Neural progenitor cell (in vitro differentiated cells): ENCODE measurements around the gene EXOC6B. TPM values are rescaled to one million over a fixed set of nuclear protein-coding genes. Genes with fewer than 3 reads are reported as not detected.

Experiments
- DNase-seq: peaks from one replicate; pipeline ENCODE4 v3.0.0-alpha.2; 2016; ENCODE audit warnings: low spot score
- H2AFZ ChIP-seq: fragments of 200-600 bp; sonication (generic); replicated peaks from 2 replicates; pipeline ENCODE4 v1.6.1; 2016; ENCODE audit warnings: antibody characterized with exemption
- H3F3A ChIP-seq: fragments of 200-600 bp; sonication (generic); 2 replicates; pipeline ENCODE4 v1.6.1; 2016; ENCODE audit warnings: antibody characterized with exemption, low read depth
- H3K27ac ChIP-seq: fragments of 200-600 bp; sonication (generic); 2 replicates; pipeline ENCODE4 v1.5.1; 2016; ENCODE audit warnings: mild to moderate bottlenecking
- H3K27me3 ChIP-seq: fragments of 200-600 bp; sonication (generic); 2 replicates; pipeline ENCODE4 v1.6.1; 2016; ENCODE audit warnings: mild to moderate bottlenecking, moderate library complexity
- H3K36me3 ChIP-seq: fragments of 200-600 bp; sonication (generic); 2 replicates; pipeline ENCODE4 v1.5.1; 2016
- H3K4me1 ChIP-seq: fragments of 200-600 bp; sonication (generic); 2 replicates; pipeline ENCODE4 v1.6.1; 2016; ENCODE audit warnings: mixed run types
- H3K4me2 ChIP-seq: fragments of 200-600 bp; sonication (generic); 2 replicates; pipeline ENCODE4 v1.6.1; 2016
- H3K4me3 ChIP-seq: fragments of 200-600 bp; sonication (generic); 2 replicates; pipeline ENCODE4 v1.5.1; 2016
- H3K79me2 ChIP-seq: fragments of 200-600 bp; sonication (generic); 2 replicates; pipeline ENCODE4 v1.6.1; 2016; ENCODE audit warnings: low read depth
- H3K9ac ChIP-seq: fragments of 200-600 bp; sonication (generic); 2 replicates; pipeline ENCODE4 v1.6.1; 2016
- H3K9me3 ChIP-seq: fragments of 200-600 bp; sonication (generic); 2 replicates; pipeline ENCODE4 v1.5.1; 2016; ENCODE audit warnings: low read depth
- H4K20me1 ChIP-seq: fragments of 200-600 bp; sonication (generic); 2 replicates; pipeline ENCODE4 v1.6.1; 2016; ENCODE audit warnings: low read depth
- H3K27ac Mint-ChIP-seq: 3 replicates; pipeline ENCODE4 v1.8.0; 2021; ENCODE audit warnings: mixed read lengths
- H3K27me3 Mint-ChIP-seq: 2 replicates; pipeline ENCODE4 v1.8.0; 2022; ENCODE audit warnings: low read depth, mild to moderate bottlenecking, inconsistent platforms, moderate library complexity, mixed read lengths; ENCODE audit not compliant: insufficient read depth
- H3K36me3 Mint-ChIP-seq: 3 replicates; pipeline ENCODE4 v1.8.0; 2021; ENCODE audit warnings: mixed read lengths
- H3K4me1 Mint-ChIP-seq: 3 replicates; pipeline ENCODE4 v1.8.0; 2021; ENCODE audit warnings: mixed read lengths
- H3K4me3 Mint-ChIP-seq: 3 replicates; pipeline ENCODE4 v1.8.0; 2021; ENCODE audit warnings: mild to moderate bottlenecking, moderate library complexity, mixed read lengths
- H3K9me3 Mint-ChIP-seq: 3 replicates; pipeline ENCODE4 v1.8.0; 2020; ENCODE audit warnings: mixed read lengths
- EZH2 ChIP-seq: fragments of 200-600 bp; sonication (generic); IDR thresholded peaks from 2 replicates; pipeline ENCODE4 v1.6.1; 2017; ENCODE audit warnings: antibody characterized with exemption, mild to moderate bottlenecking, moderate library complexity
- EZH2phosphoT487 ChIP-seq: fragments of 200-600 bp; sonication (generic); IDR thresholded peaks from 2 replicates; pipeline ENCODE4 v1.6.1; 2017; ENCODE audit warnings: antibody characterized with exemption
- total RNA-seq: library from RNA; depleted of rRNA; stranded (reverse); fragments of >200 nt; gene quantifications from 2 replicates; pipeline ENCODE4 v1.2.3, GENCODE V29; 2015; ENCODE audit warnings: low replicate concordance
- TF ChIP-seq, protein P1 (sequence below): fragments of 200-600 bp; sonication (generic); IDR thresholded peaks from 2 replicates; pipeline ENCODE4 v1.5.1; 2017; ENCODE audit warnings: antibody characterized with exemption, mild to moderate bottlenecking

EXOC6B gene
- total RNA-seq, 1 donor from 2014 or later, result 41.2 TPM

DNA sequence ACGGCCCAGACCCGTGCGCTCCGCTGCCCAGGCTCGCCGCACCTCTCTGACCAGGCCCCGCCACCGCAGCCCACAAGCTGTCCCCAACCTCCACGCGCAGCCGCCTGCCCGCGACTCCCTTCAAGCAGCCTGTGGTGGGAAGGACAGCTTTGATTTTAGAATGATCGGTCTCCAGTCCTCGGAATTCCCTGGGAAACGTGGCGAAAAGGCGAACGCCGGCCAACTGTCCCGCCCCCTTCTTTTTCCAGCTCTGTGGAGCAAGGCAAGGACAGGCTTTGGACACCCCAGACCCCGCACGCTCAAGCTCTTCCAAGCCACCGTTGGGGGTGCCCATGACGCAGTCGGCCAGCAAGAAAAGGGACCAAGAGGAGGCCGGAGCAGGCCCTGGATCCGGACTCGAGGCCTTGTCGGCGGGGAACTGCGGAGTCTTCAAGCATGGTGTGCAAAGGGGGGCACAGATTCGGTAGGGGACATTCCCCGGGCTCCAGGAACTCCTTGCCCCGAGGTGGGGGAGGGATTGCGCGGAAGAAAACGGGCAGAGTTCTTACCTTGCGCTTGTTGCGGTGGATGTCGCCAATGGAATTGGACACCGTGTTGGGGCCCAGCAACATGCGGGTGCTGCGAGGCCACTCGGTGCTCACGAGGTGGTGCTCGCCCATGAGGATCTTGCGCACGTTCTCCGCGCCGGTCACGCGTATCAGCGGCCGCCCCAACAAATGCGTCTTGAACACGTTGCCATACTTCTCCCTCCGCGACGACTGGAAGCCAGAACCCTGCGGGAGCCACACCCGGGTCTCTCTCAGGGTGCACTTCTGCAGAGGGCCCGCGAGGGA, 682.2 kb downstream of the EXOC6B start:
- Histone ChIP-seq H2AFZ (peak overlapping the region; percentile 75), H3K27ac (no peak overlapping the region), H3K4me1 (peaks cover 45% of the 10 kb centered on the region), H3F3A (peaks cover 25% of the 10 kb centered on the region), H4K20me1 (peaks cover 33% of the 10 kb centered on the region), H3K9me3 (no peaks in the 10 kb centered on the region), H3K4me2 (peak overlapping the region; percentile 81), H3K9ac (no peak overlapping the region), H3K27me3 (peaks cover 99% of the 10 kb centered on the region), H3K79me2 (no peaks in the 10 kb centered on the region), H3K36me3 (no peaks in the 10 kb centered on the region), H3K4me3 (peak overlapping the region; percentile 61)
- Mint-ChIP-seq H3K4me3 (peak overlapping the region; percentile 86), H3K27me3 (peaks cover 56% of the 10 kb centered on the region), H3K9me3 (no peaks in the 10 kb centered on the region), H3K36me3 (no peaks in the 10 kb centered on the region), H3K4me1 (peaks cover 32% of the 10 kb centered on the region), H3K27ac (no peak overlapping the region)
- TF ChIP-seq EZH2phosphoT487, result peak; percentile 37
- TF ChIP-seq, protein P1, sequence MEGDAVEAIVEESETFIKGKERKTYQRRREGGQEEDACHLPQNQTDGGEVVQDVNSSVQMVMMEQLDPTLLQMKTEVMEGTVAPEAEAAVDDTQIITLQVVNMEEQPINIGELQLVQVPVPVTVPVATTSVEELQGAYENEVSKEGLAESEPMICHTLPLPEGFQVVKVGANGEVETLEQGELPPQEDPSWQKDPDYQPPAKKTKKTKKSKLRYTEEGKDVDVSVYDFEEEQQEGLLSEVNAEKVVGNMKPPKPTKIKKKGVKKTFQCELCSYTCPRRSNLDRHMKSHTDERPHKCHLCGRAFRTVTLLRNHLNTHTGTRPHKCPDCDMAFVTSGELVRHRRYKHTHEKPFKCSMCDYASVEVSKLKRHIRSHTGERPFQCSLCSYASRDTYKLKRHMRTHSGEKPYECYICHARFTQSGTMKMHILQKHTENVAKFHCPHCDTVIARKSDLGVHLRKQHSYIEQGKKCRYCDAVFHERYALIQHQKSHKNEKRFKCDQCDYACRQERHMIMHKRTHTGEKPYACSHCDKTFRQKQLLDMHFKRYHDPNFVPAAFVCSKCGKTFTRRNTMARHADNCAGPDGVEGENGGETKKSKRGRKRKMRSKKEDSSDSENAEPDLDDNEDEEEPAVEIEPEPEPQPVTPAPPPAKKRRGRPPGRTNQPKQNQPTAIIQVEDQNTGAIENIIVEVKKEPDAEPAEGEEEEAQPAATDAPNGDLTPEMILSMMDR, result no peak
- peak; percentile 74 for TF ChIP-seq EZH2
- peak; percentile 56 for DNase-seq

GRCh38 chr2:72142570-72143440, 683.0 kb downstream of the EXOC6B start:
- H3K4me1 Mint-ChIP-seq, result peaks cover 26% of the 10 kb centered on the region
- H3K36me3 Mint-ChIP-seq, result no peaks in the 10 kb centered on the region

GRCh38 chr2:72141881-72142451, 683.9 kb downstream of the EXOC6B start:
- Histone ChIP-seq H3F3A (peaks cover 18% of the 10 kb centered on the region), H3K4me2 (peak overlapping the region; percentile 81), H3K27me3 (peaks cover 87% of the 10 kb centered on the region), H3K4me3 (no peak overlapping the region), H3K9me3 (no peaks in the 10 kb centered on the region), H3K27ac (no peak overlapping the region), H2AFZ (no peak overlapping the region), H3K4me1 (peaks cover 45% of the 10 kb centered on the region), H4K20me1 (peaks cover 30% of the 10 kb centered on the region), H3K36me3 (no peaks in the 10 kb centered on the region), H3K79me2 (no peaks in the 10 kb centered on the region), H3K9ac (no peak overlapping the region)
- peak overlapping the region; percentile 52 for H3K4me3 Mint-ChIP-seq
- TF ChIP-seq, protein P1, result no peak
- TF ChIP-seq EZH2 (no peak), EZH2phosphoT487 (no peak)
- no peak overlapping the region for H3K27ac Mint-ChIP-seq
- H3K36me3 Mint-ChIP-seq, result no peaks in the 10 kb centered on the region
- peaks cover 47% of the 10 kb centered on the region for H3K27me3 Mint-ChIP-seq
- peaks cover 29% of the 10 kb centered on the region for H3K4me1 Mint-ChIP-seq
- DNase-seq, result no peak
- H3K9me3 Mint-ChIP-seq, result no peaks in the 10 kb centered on the region

More at GRCh38 chr2:72142570-72143440, 683.0 kb downstream of the EXOC6B start:
- Histone ChIP-seq H3K36me3 (no peaks in the 10 kb centered on the region), H2AFZ (peak overlapping the region; percentile 75), H3K4me3 (peak overlapping the region; percentile 61), H3K27ac (no peak overlapping the region), H3F3A (peaks cover 21% of the 10 kb centered on the region), H3K9ac (no peak overlapping the region), H3K9me3 (no peaks in the 10 kb centered on the region), H4K20me1 (peaks cover 33% of the 10 kb centered on the region), H3K79me2 (no peaks in the 10 kb centered on the region), H3K27me3 (peaks cover 96% of the 10 kb centered on the region), H3K4me1 (peaks cover 49% of the 10 kb centered on the region), H3K4me2 (peak overlapping the region; percentile 81)
- no peak overlapping the region for H3K27ac Mint-ChIP-seq
- peak; percentile 85 for DNase-seq
- TF ChIP-seq EZH2phosphoT487 (peak; percentile 75), EZH2 (peak; percentile 78)
- TF ChIP-seq, protein P1, result no peak
- H3K27me3 Mint-ChIP-seq, result peaks cover 49% of the 10 kb centered on the region
- peak overlapping the region; percentile 69 for H3K4me3 Mint-ChIP-seq
- no peaks in the 10 kb centered on the region for H3K9me3 Mint-ChIP-seq
